Left ventricle myocardium inferior (tissue), 1 donor: ENCODE results near the gene PARP6. TPM values are rescaled to one million over a fixed set of nuclear protein-coding genes. Genes with fewer than 3 reads are reported as not detected.

Experiments used
- DNase-seq: peaks from one replicate; pipeline ENCODE4 v3.0.0-alpha.2; 2020
- H3K27ac ChIP-seq: fragments of 200-600 bp; replicated peaks from 2 replicates; pipeline ENCODE4 v1.8.0; 2021
- H3K27me3 ChIP-seq: fragments of 200-600 bp; 2 replicates; pipeline ENCODE4 v1.8.0; 2021; ENCODE audit warnings: low read depth
- H3K36me3 ChIP-seq: fragments of 200-600 bp; 2 replicates; pipeline ENCODE4 v1.8.0; 2021
- H3K4me1 ChIP-seq: fragments of 200-600 bp; 2 replicates; pipeline ENCODE4 v1.8.0; 2021
- H3K4me3 ChIP-seq: fragments of 200-600 bp; 2 replicates; pipeline ENCODE4 v1.8.0; 2021; ENCODE audit warnings: mild to moderate bottlenecking, moderate library complexity
- H3K9me3 ChIP-seq: fragments of 200-600 bp; replicated peaks from 2 replicates; pipeline ENCODE4 v1.8.0; 2021
- CTCF ChIP-seq: fragments of 200-600 bp; IDR thresholded peaks from 2 replicates; pipeline ENCODE4 v1.8.0; 2021; ENCODE audit warnings: antibody characterized with exemption, mild to moderate bottlenecking, borderline replicate concordance
- intact Hi-C: fragments of 100-400 bp; cut with micrococcal nuclease; formaldehyde crosslinking; loops from one replicate; pipeline ENCODE4 v1.11.0; 2022
- total RNA-seq: library from RNA; stranded (reverse); fragmentation: NEBNext Ultra II Directional; extraction: Animal tissue kit (Norgen Biotek cat#: 25700); gene quantifications from one replicate; pipeline ENCODE4 v1.2.1, GENCODE V29; 2021
- donor health status: DM: no; HTN: yes; CAD: no; lungs with severe emphysema.

Gene PARP6
- total RNA-seq, 1 donor from 2014 or later = 43.6 TPM

DNA sequence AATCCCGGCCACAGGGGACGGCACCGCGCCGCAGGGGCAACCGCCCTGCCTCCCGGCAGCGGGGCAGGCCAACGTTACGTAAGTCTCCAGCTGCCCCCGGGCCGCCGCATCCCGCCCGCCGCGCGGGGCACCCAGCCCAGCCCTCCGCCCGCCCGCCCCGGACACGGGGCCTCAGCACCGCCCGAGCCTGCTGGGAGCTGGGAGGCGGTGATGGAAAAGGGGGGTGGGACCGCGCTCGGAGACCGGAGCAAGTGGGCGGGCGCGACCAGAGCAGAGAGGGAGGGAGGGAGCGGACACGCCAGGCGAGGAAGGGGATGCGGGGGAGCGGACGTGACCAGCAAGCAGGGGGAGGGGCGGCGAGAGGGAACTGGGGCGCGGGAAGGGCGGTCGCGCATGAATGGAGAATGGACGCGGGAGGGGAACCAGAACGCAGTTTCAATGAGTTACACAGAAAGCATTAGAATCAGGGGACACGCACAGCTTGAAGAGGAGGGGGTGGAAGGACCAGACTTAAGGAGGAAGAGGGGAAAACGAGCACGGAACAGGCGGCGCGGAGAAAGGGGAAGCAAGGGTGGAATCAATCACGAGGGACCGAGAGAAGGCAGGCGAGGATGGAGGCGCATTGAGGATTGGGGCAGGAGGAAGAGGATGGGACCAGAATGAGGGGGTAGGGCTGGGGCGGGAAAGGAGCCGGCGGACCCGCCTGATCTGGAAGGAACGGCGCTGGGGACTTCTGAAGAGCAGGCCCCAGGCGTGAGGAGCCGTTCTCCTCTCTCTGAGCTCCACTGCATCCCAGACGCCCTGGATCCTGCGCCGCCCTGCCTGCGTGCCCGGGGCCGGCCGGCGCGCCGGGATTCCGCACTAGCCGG lies 41.9 kb downstream of the PARP6 start:
- peaks cover 70% of the 10 kb centered on the region for H3K4me1 ChIP-seq
- DNase-seq = peak; percentile 94
- H3K9me3 ChIP-seq = no peaks in the 10 kb centered on the region
- H3K4me3 ChIP-seq = peak overlapping the region; percentile 98
- peak; percentile 25 for TF ChIP-seq CTCF
- no peaks in the 10 kb centered on the region for H3K27me3 ChIP-seq
- intact Hi-C loops = no loop called here
- H3K27ac ChIP-seq = peak overlapping the region; percentile 100
- H3K36me3 ChIP-seq = no peaks in the 10 kb centered on the region

DNA sequence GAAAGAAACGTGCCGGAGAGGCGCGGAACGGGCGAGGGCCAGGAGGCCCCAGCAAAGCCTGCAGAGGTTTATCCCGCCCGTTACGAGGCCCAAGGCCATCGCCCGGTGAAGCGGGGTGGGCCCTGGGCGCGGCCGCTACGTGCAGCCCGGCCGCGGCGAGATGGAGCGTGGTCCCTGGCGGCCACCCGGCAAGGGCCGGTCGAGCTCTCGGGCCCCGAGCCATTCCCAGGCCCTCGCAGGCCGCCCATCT lies 42.5 kb downstream of the PARP6 start:
- intact Hi-C loops = no loop called here
- no peaks in the 10 kb centered on the region for H3K9me3 ChIP-seq
- H3K4me1 ChIP-seq = peaks cover 73% of the 10 kb centered on the region
- H3K27ac ChIP-seq = peak overlapping the region; percentile 100
- DNase-seq = no peak
- H3K4me3 ChIP-seq = peak overlapping the region; percentile 98
- no peaks in the 10 kb centered on the region for H3K27me3 ChIP-seq
- no peaks in the 10 kb centered on the region for H3K36me3 ChIP-seq
- no peak for TF ChIP-seq CTCF

GRCh38 chr15:72229076-72229946 lies 43.0 kb downstream of the PARP6 start:
- peak; percentile 25 for DNase-seq
- Histone ChIP-seq H3K36me3 (no peaks in the 10 kb centered on the region), H3K4me3 (peak overlapping the region; percentile 98), H3K4me1 (peaks cover 78% of the 10 kb centered on the region), H3K27me3 (no peaks in the 10 kb centered on the region), H3K27ac (peak overlapping the region; percentile 100), H3K9me3 (no peaks in the 10 kb centered on the region)
- TF ChIP-seq CTCF = no peak
- intact Hi-C loops = no loop called here

- peak overlapping the region; percentile 100 for H3K27ac ChIP-seq
- peak overlapping the region; percentile 98 for H3K4me3 ChIP-seq
- H3K36me3 ChIP-seq = no peaks in the 10 kb centered on the region
- H3K4me1 ChIP-seq = peaks cover 93% of the 10 kb centered on the region
- no peak for DNase-seq
- TF ChIP-seq CTCF = no peak
- intact Hi-C loops = no loop called here
- H3K9me3 ChIP-seq = no peaks in the 10 kb centered on the region
- H3K27me3 ChIP-seq = no peaks in the 10 kb centered on the region
Measured at GRCh38 chr15:72227720-72228119, 44.6 kb downstream of the PARP6 start.

GRCh38 chr15:72227192-72227586 lies 45.2 kb downstream of the PARP6 start:
- intact Hi-C loops = no loop called here
- TF ChIP-seq CTCF = no peak
- Histone ChIP-seq H3K36me3 (no peaks in the 10 kb centered on the region), H3K27me3 (no peaks in the 10 kb centered on the region), H3K4me3 (peak overlapping the region; percentile 29), H3K27ac (peak overlapping the region; percentile 100), H3K9me3 (no peaks in the 10 kb centered on the region), H3K4me1 (peaks cover 93% of the 10 kb centered on the region)
- DNase-seq = no peak
